Stimulated activated CD4-positive, alpha-beta T cell treated with anti-CD3 and anti-CD28 coated beads, Interleukin-2, amount 100 ng/mL, for 4 hours (primary cell): ENCODE data around the gene IZUMO2.
"Not testable (repeated sequence)": the region's sequence is repeated elsewhere in the genome, so short reads cannot be mapped to it uniquely, and the experiment has no call there.

Source experiments
- DNase-seq: peaks from one replicate; pipeline ENCODE4 v3.0.0-alpha.2; 2020; ENCODE audit warnings: low read depth

The IZUMO2 gene

GRCh38 chr19:50135856-50136602 lies 27.1 kb downstream of the IZUMO2 start:
- DNase-seq, result not testable (repeated sequence)

GRCh38 chr19:50134777-50135719 lies 28.0 kb downstream of the IZUMO2 start:
- DNase-seq, result not testable (repeated sequence)

GRCh38 chr19:50133518-50134492 lies 29.3 kb downstream of the IZUMO2 start:
- DNase-seq, result not testable (repeated sequence)

GRCh38 chr19:50104012-50104411 lies 59.1 kb downstream of the IZUMO2 start:
- DNase-seq, result not testable (repeated sequence)

- not testable (repeated sequence) for DNase-seq
Measured at GRCh38 chr19:50103405-50103804, 59.7 kb downstream of the IZUMO2 start.
